ENCODE data around the gene AK4.
"Not testable (repeated sequence)": the region's sequence is repeated elsewhere in the genome, so short reads cannot be mapped to it uniquely, and the experiment has no call there.

The AK4 gene

DNA sequence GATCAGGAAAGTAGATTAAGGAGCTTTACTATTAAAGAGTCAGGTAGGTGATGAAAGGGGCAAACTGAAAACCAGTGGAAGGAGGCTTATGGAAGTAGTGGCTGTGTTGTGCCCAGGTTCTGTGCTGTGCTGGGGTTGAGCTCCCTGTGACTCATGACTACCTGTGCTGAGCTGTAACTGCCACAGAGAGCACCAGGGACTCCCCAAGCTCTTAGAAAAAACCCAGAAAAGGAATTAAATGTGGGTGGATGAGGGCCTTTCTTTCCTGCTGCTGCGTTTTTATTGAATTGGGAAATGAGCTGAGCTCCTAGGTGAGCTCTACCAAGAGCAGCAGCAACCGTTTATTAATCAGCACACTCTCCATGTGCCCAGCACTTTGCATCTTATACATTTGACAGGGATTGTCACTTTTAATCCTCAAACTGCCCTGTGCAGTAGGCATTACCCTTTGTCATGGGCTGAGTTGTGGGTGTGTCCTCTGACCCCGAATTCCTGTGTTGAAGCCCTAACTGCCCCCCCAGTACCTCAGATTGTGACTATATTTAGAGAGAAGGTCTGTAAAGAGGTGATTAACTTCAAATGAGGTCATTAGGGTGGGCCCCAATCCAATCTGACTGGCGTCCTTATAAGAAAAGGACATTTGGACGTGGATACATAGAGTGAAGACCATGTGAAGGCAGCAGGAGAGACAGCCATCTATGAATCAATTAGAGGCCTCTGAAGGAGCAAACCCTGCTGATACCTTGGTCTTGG is 65.4 kb downstream of the AK4 start:
- DNase-seq (ENCODE audit: low read depth, low spot score), result no peak

DNA sequence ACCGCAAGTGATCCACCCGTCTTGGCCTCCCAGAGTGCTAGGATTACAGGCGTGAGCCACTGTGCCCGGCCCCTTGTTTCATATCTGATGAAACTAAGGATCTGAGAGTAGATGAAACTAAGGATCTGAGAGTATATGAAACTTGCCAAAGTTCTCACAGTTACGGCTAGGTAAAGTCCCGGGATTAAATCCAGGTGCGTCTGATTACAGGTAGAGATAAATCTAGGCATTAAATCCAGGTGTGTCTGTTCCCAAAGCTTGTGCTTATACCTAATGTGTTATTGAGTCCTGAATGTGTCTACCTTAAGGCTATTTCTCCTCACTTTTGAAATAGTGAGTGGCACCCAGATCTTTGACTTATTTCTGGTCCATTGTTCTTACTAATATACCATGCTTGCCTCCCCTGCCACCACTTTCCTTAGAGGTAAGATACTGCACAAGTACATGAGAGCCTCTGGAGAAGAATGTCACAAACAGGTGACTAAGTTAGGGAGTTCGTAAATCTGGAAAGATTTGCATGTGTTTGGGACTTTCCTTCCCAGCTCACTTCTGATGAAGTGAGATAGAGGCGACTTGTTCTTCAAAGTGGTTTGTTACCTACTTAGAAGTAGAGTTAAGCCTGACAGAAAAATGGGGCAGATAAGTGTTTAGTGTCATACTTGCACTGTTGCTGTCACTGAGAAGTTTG is 66.5 kb downstream of the AK4 start:
- no peak for DNase-seq (ENCODE audit: low read depth, low spot score)

GRCh38 chr1:65216989-65217388 is 69.0 kb downstream of the AK4 start:
- no peak for DNase-seq (ENCODE audit: low read depth, low spot score)

GRCh38 chr1:65221638-65222339 is 73.8 kb downstream of the AK4 start:
- DNase-seq (ENCODE audit: low read depth, low spot score), result no peak

- DNase-seq (ENCODE audit: low read depth, low spot score), result no peak
Measured at GRCh38 chr1:65222340-65222940, 74.4 kb downstream of the AK4 start.

- DNase-seq (ENCODE audit: low read depth, low spot score), result no peak
Measured at GRCh38 chr1:65224681-65225091, 76.7 kb downstream of the AK4 start.

DNA sequence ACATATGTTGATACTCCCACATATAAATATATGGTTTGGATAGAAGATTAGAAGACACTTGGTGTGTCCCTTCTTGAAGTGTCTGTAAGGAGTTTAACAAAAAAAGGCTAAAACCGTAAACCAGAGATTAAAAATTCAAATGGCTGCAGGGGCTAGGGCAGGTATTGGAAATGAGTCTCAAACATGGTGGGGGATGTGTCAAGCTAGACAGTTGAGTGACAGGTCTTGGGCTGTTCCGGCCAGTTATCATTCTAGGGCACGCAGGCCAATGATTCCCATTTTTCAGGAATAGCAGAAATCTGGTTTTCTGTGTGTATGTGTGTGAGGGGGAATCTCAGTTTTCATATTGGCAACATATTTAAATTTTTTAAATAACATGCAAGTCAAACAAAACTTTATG is 77.2 kb downstream of the AK4 start:
- DNase-seq (ENCODE audit: low read depth, low spot score), result no peak

- DNase-seq (ENCODE audit: low read depth, low spot score), result no peak
Measured at GRCh38 chr1:65229201-65229600, 81.2 kb downstream of the AK4 start.

DNA sequence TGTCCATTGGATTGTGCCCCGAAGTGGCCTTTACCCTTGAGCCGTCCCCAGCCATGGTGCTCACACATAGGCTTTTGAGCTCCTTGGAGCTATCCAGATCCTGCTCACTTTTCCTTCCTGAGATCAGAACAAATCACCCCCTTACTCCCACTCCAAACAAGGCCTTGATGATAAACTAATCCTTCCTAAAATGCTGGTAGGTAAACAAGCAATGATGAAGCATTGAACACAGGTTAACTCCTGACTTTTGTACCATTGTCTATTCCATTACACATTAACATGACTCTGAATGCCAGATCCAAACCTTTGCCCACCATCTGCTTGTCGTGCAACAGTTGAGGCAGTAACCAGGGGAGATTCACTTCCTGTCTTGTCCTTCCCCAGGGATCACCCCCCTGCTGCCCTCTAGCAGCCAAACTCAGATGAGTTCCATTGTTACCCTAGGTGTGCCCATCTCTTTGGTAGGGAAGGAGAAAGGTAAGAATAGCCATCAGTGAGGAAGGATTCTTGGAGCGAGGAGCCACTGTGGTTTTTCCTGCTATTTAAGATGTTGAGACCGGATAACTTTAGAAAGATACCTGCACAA is 81.8 kb downstream of the AK4 start:
- DNase-seq (ENCODE audit: low read depth, low spot score), result no peak

- no peak for DNase-seq (ENCODE audit: low read depth, low spot score)
Measured at GRCh38 chr1:65230731-65231481, 82.9 kb downstream of the AK4 start.

GRCh38 chr1:65231718-65232330 is 83.8 kb downstream of the AK4 start:
- DNase-seq (ENCODE audit: low read depth, low spot score), result no peak

GRCh38 chr1:65232461-65232990 is 84.5 kb downstream of the AK4 start:
- no peak for DNase-seq (ENCODE audit: low read depth, low spot score)

DNA sequence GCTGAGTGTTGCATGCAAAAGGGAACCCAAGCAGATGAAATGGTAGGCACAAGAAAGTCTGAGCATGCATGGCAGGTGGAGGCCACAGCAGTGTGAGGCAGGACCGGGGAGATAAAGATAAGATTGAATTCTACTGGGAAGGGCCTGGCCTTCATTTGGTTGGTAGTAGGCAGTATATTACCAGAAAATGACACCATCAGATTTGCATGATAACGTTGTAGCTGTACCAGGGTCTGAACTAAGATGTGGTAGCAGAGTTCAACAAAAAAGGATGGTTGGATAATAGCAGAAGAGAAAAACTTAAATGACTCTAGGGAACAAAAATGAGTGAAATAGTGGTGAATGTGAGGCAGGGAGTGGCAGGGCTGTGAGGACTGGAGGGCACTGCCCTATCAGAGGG is 85.8 kb downstream of the AK4 start:
- no peak for DNase-seq (ENCODE audit: low read depth, low spot score)

DNA sequence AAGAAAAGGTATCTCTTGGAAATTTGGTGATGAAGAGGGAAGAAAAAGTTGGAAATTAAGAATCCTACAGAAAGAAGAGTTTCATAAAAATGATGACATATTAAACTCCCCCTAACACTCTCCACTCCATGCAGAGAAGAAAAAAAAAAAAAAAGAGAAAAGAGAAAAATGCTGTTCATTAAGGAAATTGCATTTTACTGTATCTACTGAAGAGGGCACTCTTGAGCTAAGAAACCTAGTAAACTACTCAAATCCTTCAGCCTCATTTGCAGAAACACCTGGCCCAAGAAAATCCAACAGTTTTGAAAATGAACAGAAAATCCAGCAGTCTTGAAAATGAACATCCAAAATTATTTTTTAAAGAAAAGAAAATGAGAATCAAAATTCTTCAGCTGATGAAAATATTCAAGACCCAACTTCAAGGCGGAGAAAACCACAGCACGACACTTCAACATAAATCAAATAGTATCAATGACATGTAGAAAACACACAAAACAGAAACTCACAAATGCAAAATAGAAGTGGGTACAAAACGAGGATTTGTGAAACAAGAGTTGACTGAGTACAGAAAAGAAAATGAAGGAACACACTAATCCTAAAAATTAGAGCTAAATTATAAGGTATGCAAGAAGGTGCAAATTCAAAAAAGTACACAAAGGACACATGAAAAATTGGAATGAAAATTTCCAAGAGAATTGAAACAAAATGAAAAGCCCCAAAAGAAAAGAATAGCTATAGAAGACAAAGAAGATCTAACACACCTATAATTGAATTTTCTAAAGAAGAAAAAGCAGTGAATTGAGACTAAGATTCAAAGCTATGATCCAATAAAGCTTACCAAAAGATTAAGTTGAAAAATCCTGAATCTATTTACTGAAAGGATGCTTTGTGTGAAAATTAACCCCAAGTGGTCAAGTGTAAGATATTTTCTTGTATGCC is 88.1 kb downstream of the AK4 start:
- DNase-seq (ENCODE audit: low read depth, low spot score), result no peak

DNA sequence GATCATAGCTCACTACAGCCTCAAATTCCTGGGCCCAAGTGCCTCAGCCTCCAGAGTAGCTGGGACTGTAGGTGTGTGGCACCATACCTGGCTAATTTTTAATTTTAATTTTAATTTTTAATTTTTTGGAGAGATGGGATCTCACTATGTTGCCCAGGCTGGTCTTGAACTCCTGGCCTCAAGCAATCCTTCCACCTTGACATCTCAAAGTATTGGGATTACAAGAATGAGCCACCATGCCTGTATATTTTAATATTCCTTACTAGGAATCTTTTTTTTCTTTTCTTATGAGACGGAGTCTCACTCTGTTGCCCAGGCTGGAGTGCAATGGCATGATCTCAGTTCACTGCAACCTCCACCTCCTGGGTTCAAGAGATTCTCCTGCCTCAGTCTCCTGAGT is 89.1 kb downstream of the AK4 start:
- DNase-seq (ENCODE audit: low read depth, low spot score), result not testable (repeated sequence)

DNA sequence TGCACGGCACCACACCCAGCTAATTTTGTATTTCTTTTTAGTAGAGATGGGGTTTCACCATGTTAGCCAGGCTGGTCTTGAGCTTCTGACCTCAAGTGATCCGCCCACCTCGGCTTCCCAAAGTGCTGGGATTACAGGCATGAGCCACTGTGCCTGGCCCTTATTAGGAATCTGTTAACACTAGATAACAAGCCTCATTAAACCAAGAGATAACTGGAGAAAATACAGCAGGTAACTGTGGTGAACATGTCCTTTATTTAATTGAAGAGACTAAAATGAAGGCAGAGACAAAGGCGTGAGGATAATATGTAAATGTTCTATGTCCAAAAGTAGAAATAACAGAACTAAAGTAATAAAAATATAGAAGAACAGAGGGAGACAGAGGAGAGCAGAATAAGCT is 89.5 kb downstream of the AK4 start:
- no peak for DNase-seq (ENCODE audit: low read depth, low spot score)

DNA sequence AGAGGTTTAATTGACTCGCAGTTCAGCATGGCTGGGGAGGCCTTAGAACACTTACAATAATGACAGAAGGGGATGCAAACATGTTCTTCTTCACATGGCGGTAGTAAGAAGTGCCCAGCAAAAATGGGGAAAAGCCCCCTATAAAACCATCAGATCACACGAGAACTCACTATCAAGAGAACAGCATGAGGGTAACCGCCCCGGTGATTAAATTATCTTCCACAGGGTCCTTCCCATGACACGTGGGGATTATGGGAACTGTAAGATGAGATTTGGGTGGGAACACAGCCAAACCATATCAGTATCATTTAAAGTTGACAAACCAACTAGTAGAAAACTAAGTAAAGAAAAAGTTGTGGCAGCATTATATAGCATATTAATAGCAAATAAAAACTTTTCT is 90.0 kb downstream of the AK4 start:
- DNase-seq (ENCODE audit: low read depth, low spot score), result no peak

GRCh38 chr1:65243491-65243890 is 95.5 kb downstream of the AK4 start:
- no peak for DNase-seq (ENCODE audit: low read depth, low spot score)

- no peak for DNase-seq (ENCODE audit: low read depth, low spot score)
Measured at GRCh38 chr1:65245295-65245694, 97.3 kb downstream of the AK4 start.

All from activated CD4-positive, CD25-positive, alpha-beta regulatory T cell treated with anti-CD3 and anti-CD28 coated beads, Interleukin-2, amount 50 U/mL, for 16 hours (primary cell).